Measurements from ENCODE around the gene OSGIN1.

Gene OSGIN1

DNA sequence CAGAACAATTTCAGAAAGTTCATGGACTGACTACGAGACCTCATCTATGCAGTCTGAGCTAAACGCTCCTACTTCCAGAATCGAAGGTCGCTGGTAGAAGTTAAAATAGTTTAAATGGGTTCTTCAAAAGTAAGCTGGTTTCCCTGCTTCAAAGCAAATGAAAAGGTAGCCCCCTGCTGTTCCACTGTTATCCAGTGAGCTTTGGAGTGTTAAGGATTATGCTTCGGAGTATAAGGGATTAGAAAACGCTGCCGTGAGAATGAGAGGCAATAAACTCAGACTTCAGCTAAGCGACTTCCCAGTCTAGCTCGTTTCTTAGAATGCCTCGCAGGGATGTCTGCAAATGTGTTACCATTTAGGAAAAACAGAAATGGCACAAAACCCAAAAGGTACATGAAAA lies 41.8 kb upstream of the OSGIN1 start:
- TF ChIP-seq, protein P1, sequence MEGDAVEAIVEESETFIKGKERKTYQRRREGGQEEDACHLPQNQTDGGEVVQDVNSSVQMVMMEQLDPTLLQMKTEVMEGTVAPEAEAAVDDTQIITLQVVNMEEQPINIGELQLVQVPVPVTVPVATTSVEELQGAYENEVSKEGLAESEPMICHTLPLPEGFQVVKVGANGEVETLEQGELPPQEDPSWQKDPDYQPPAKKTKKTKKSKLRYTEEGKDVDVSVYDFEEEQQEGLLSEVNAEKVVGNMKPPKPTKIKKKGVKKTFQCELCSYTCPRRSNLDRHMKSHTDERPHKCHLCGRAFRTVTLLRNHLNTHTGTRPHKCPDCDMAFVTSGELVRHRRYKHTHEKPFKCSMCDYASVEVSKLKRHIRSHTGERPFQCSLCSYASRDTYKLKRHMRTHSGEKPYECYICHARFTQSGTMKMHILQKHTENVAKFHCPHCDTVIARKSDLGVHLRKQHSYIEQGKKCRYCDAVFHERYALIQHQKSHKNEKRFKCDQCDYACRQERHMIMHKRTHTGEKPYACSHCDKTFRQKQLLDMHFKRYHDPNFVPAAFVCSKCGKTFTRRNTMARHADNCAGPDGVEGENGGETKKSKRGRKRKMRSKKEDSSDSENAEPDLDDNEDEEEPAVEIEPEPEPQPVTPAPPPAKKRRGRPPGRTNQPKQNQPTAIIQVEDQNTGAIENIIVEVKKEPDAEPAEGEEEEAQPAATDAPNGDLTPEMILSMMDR (IDR thresholded peaks at IDR 0.05; ENCODE audit: low read depth, low read length): no peak
- no peak overlapping the region for H3K4me3 ChIP-seq (ENCODE audit: low read depth, low read length)

DNA sequence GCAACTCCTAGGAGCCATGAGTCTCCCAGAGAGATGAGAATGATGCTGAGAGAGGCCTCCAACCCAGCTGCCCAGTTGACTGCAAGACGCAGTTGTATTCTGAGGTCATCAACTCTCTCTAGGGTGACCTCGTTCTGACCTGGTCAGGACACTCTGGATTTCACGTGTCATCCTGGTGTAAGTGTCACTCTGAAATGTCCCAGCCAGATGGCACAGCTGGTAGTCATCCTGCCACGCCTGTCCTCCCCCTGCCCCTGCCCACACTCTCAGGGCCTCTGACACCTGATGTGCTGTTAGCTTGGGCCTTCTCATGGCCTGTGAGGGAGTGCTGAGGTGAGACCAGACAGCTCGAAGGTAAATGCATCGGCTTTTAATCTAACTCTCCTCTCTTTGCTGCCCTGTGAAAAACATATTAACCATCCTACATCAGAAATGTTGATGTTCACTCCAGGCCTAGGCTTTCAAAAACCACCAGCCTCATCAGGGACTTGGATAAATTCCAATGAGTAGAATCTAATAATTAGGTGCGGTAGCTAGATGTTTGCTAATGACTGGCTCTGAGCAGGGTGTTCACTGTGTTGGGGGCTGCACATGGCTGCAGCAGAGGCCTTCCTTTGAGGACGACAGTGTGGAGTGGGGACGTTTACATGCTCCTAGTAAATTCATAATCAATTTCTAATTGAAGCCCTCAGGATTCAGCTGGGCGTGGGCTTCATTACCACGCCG lies 40.4 kb upstream of the OSGIN1 start:
- TF ChIP-seq, protein P1 (IDR thresholded peaks at IDR 0.05; ENCODE audit: low read depth, low read length): no peak
- no peak overlapping the region for H3K4me3 ChIP-seq (ENCODE audit: low read depth, low read length)

DNA sequence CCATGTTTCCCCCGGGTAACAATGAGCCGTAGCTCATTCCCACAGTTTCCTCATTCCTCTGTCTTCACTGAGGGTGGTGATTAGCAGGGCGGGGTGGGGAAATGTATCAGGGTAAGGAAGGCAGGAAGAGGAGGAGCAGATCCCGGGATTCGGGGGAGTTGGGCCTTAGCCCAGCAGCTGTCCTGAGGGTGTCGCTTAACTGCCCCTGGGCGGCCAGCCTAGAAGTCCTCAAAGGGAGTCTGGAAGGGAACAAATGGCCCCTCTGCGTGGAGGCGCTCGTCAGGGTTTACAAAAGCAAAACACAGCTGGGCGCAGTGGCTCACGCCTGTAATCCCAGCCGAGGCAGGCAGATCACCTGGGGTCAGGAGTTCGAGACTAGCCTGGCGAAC lies 39.8 kb upstream of the OSGIN1 start:
- H3K4me3 ChIP-seq (ENCODE audit: low read depth, low read length): no peak overlapping the region
- TF ChIP-seq, protein P1 (IDR thresholded peaks at IDR 0.05; ENCODE audit: low read depth, low read length): no peak

DNA sequence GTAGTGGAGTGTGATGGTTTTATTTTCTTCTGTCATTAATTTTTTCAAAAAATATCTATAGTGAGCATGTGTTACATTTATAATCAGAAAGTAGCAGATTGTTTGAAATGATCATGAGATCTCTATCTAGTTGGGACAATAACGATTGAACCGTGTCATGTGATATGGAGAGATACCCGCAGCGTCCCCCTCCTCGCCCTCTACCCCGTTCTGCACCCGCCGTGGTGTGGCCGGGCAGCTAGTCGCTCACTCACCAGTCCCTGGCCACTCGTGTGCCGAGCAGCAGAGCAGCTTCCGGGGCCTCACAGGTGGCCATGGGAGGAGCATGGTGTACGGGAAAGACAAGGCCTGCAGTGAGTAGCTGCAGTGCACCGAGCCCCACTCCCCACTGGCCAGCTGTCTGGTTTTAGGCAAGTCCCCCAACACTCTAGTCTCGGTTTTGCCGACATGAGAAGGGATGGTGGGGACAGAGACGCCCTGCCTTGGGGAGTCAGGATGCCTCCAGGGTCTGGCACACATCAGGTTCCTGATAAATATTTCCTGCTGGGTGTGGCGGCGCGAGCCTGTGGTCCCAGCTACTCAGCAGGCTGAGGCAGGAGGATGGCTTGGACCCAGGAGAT lies 38.8 kb upstream of the OSGIN1 start:
- H3K4me3 ChIP-seq (ENCODE audit: low read depth, low read length): no peak overlapping the region
- TF ChIP-seq, protein P1 (IDR thresholded peaks at IDR 0.05; ENCODE audit: low read depth, low read length): no peak

DNA sequence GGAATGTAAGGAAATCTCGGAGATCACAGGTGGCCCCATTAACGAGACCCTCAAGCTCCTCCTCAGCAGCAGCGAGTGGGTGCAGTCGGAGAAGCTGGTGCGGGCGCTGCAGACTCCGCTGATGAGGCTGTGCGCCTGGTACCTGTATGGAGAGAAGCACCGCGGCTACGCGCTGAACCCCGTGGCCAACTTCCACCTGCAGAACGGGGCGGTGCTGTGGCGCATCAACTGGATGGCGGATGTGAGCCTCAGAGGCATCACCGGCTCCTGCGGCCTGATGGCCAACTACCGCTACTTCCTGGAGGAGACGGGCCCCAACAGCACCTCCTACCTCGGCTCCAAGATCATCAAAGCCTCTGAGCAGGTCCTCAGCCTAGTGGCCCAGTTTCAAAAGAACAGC lies 38.0 kb upstream of the OSGIN1 start:
- no peak overlapping the region for H3K4me3 ChIP-seq (ENCODE audit: low read depth, low read length)
- TF ChIP-seq, protein P1 (IDR thresholded peaks at IDR 0.05; ENCODE audit: low read depth, low read length): no peak

DNA sequence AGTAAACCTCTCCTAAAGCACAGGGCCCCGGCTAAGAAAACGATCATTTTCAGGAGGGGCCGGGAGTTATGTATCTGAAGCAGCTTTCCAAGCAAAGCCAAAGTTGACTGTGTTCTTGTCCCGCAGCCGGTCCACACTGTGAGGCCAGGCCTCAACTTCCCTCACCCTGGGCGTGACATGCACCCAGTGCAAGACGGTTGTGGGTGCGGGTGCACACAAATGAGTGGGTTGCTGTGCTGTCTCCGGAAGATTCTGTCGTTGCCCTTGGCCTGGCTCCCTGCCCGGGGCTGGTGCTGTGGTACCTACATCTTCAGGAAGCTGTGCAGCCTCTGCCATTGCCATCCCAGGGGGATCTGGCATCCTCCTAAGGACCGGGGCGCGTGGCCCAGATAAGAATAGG lies 37.5 kb upstream of the OSGIN1 start:
- no peak overlapping the region for H3K4me3 ChIP-seq (ENCODE audit: low read depth, low read length)
- TF ChIP-seq, protein P1 (IDR thresholded peaks at IDR 0.05; ENCODE audit: low read depth, low read length): no peak

All from WI38 (cell line).